Measurements from ENCODE around the gene CNTN1. TPM values are rescaled to one million over a fixed set of nuclear protein-coding genes. Genes with fewer than 3 reads are reported as not detected.

Gene CNTN1
- total and polyA plus RNA-seq, 8 donors, result 2.7 to 63.5 (median 45.8) TPM

- intact Hi-C loops (cut with DNase I), result no loop called here
- no peaks in the 10 kb centered on the region for H3K4me1 ChIP-seq
- H3K27me3 ChIP-seq, result no peaks in the 10 kb centered on the region
- no peak overlapping the region for H3K27ac ChIP-seq
- H3K36me3 ChIP-seq, result no peaks in the 10 kb centered on the region
- no peaks in the 10 kb centered on the region for H3K9me3 ChIP-seq
- DNase-seq, result no peak
- no peak for ATAC-seq
- no peak for TF ChIP-seq CTCF (IDR thresholded peaks at IDR 0.05)
- H3K4me3 ChIP-seq, result no peak overlapping the region
Observed at GRCh38 chr12:40903040-40903439, 210.8 kb downstream of the CNTN1 start.

- no peak for DNase-seq
Observed at GRCh38 chr12:40907115-40907527, 214.9 kb downstream of the CNTN1 start.

GRCh38 chr12:40911676-40912075 is 219.4 kb downstream of the CNTN1 start:
- TF ChIP-seq CTCF (IDR thresholded peaks at IDR 0.05), result no peak
- intact Hi-C loops (cut with DNase I), result no loop called here
- DNase-seq, result no peak
- Histone ChIP-seq H3K36me3 (no peaks in the 10 kb centered on the region), H3K4me1 (no peaks in the 10 kb centered on the region), H3K4me3 (no peak overlapping the region), H3K27ac (no peak overlapping the region), H3K27me3 (no peaks in the 10 kb centered on the region), H3K9me3 (no peaks in the 10 kb centered on the region)
- no peak for ATAC-seq

More at GRCh38 chr12:40907115-40907527, 214.9 kb downstream of the CNTN1 start:
- Histone ChIP-seq H3K9me3 (no peaks in the 10 kb centered on the region), H3K36me3 (no peaks in the 10 kb centered on the region), H3K4me3 (no peak overlapping the region), H3K4me1 (no peaks in the 10 kb centered on the region), H3K27ac (no peak overlapping the region), H3K27me3 (no peaks in the 10 kb centered on the region)
- intact Hi-C loops (cut with DNase I), result no loop called here
- no peak for TF ChIP-seq CTCF (IDR thresholded peaks at IDR 0.05)
- ATAC-seq, result peak; percentile 70

- H3K4me3 ChIP-seq, result no peak overlapping the region
- H3K36me3 ChIP-seq, result no peaks in the 10 kb centered on the region
- intact Hi-C loops (cut with DNase I), result loop anchor here in 1 of 2 donors (5.0 kb wide), 1 partner anchor 293 kb away; no protein-coding TSS in a partner anchor
- H3K27ac ChIP-seq, result no peak overlapping the region
- no peaks in the 10 kb centered on the region for H3K4me1 ChIP-seq
- TF ChIP-seq CTCF (IDR thresholded peaks at IDR 0.05), result no peak
- no peak for DNase-seq
- no peak for ATAC-seq
- H3K9me3 ChIP-seq, result no peaks in the 10 kb centered on the region
- H3K27me3 ChIP-seq, result no peaks in the 10 kb centered on the region
Observed at GRCh38 chr12:40915172-40915571, 222.9 kb downstream of the CNTN1 start.

- Histone ChIP-seq H3K4me3 (no peak overlapping the region), H3K9me3 (no peaks in the 10 kb centered on the region), H3K27ac (no peak overlapping the region), H3K4me1 (no peaks in the 10 kb centered on the region), H3K27me3 (no peaks in the 10 kb centered on the region), H3K36me3 (no peaks in the 10 kb centered on the region)
- TF ChIP-seq CTCF (IDR thresholded peaks at IDR 0.05), result no peak
- intact Hi-C loops (cut with DNase I), result loop anchor here in 1 of 2 donors (5.0 kb wide), 1 partner anchor 295 kb away; no protein-coding TSS in a partner anchor
- DNase-seq (no peak), ATAC-seq (no peak)
Observed at GRCh38 chr12:40917561-40917960, 225.3 kb downstream of the CNTN1 start.
